NCI-H2196 (cell line): ENCODE results near the gene SCGB3A1.

ENCODE experiments used
- DNase-seq: peaks from one replicate; lab custom pipeline; 2025; ENCODE audit not compliant: unreplicated experiment; lab: John Stamatoyannopoulos, UW

SCGB3A1 gene

GRCh38 chr5:180606215-180606785 is 15.0 kb upstream of the SCGB3A1 start:
- no peak for DNase-seq

GRCh38 chr5:180605554-180606214 is 14.4 kb upstream of the SCGB3A1 start:
- peak; percentile 81 for DNase-seq

GRCh38 chr5:180604271-180604670 is 13.0 kb upstream of the SCGB3A1 start:
- no peak for DNase-seq

GRCh38 chr5:180603076-180603594 is 11.8 kb upstream of the SCGB3A1 start:
- DNase-seq = no peak

- DNase-seq = no peak
Observed at GRCh38 chr5:180602481-180603075, 11.3 kb upstream of the SCGB3A1 start.

GRCh38 chr5:180601591-180602480 is 10.5 kb upstream of the SCGB3A1 start:
- no peak for DNase-seq

GRCh38 chr5:180600554-180601041 is 9.3 kb upstream of the SCGB3A1 start:
- no peak for DNase-seq

GRCh38 chr5:180599981-180600553 is 8.8 kb upstream of the SCGB3A1 start:
- DNase-seq = no peak

GRCh38 chr5:180599590-180599914 is 8.3 kb upstream of the SCGB3A1 start:
- no peak for DNase-seq

- no peak for DNase-seq
Observed at GRCh38 chr5:180598797-180599589, 7.7 kb upstream of the SCGB3A1 start.

- DNase-seq = no peak
Observed at GRCh38 chr5:180598316-180598701, 7.0 kb upstream of the SCGB3A1 start.

- no peak for DNase-seq
Observed at GRCh38 chr5:180596668-180597231, 5.5 kb upstream of the SCGB3A1 start.

- DNase-seq = no peak
Observed at GRCh38 chr5:180596115-180596667, 4.9 kb upstream of the SCGB3A1 start.

GRCh38 chr5:180595381-180596114 is 4.2 kb upstream of the SCGB3A1 start:
- DNase-seq = no peak

- DNase-seq = no peak
Observed at GRCh38 chr5:180595046-180595379, 3.7 kb upstream of the SCGB3A1 start.

- no peak for DNase-seq
Observed at GRCh38 chr5:180594311-180595045, 3.2 kb upstream of the SCGB3A1 start.

GRCh38 chr5:180593446-180594206 is 2.3 kb upstream of the SCGB3A1 start:
- no peak for DNase-seq

GRCh38 chr5:180592176-180592575 is 877 bp upstream of the SCGB3A1 start:
- DNase-seq = no peak
